Endothelial cell of umbilical vein (primary cell): ENCODE results near the gene TLE4. TPM values are rescaled to one million over a fixed set of nuclear protein-coding genes. Genes with fewer than 3 reads are reported as not detected.
"Not testable (repeated sequence)": the region's sequence is repeated elsewhere in the genome, so short reads cannot be mapped to it uniquely, and the experiment has no call there.

Source experiments
- BruUV-seq: library from RNA; stranded (reverse); fragments of 400-500 nt; replicated peaks from 2 replicates; lab custom pipeline; 2021; lab: Mats Ljungman, UMichigan
- CTCF ChIA-PET: fragments of 300-600, 350-600 bp; sonication (Branson Sonifier 250); formaldehyde crosslinking; loops from one replicate; lab custom pipeline; 2021; ENCODE audit warnings: antibody characterized with exemption, inconsistent platforms; lab: Charles Lee
- POLR2A ChIA-PET: fragments of 300-600, 350-600 bp; sonication (Branson Sonifier 250); formaldehyde crosslinking; loops from one replicate; lab custom pipeline; 2021; ENCODE audit warnings: antibody characterized with exemption, inconsistent platforms; lab: Charles Lee
- DNase-seq: peaks from one replicate; pipeline ENCODE4 v3.0.0-alpha.2; 2011; ENCODE audit warnings: low read depth, low spot score
- FAIRE-seq: peaks from 2 replicates; lab custom pipeline; 2011; peaks lifted over from hg19 to GRCh38; lab: Jason Lieb, UNC
- H2AFZ ChIP-seq: 2 replicates; pipeline ENCODE4 v1.6.0; 2012; ENCODE audit warnings: low read depth, low read length, control low read depth, inconsistent platforms
- H3K27ac ChIP-seq: 2 replicates; pipeline ENCODE4 v1.5.1; 2011; ENCODE audit warnings: low read depth, mild to moderate bottlenecking, control low read depth, low read length, moderate library complexity; ENCODE audit not compliant: insufficient read depth
- H3K27me3 ChIP-seq, 2 experiments: 2 replicates each; pipeline versions ENCODE4 v1.6.0 to v1.6.1; 2011; ENCODE audit warnings: low read length in 2 of 2, mixed read lengths in 1 of 2; ENCODE audit not compliant: control insufficient read depth in 2 of 2, insufficient read depth in 2 of 2
- H3K36me3 ChIP-seq, 2 experiments: 2 replicates in 1 of 2; 3 replicates in 1 of 2; pipeline ENCODE4 v1.5.1; 2011; ENCODE audit warnings: low read length in 2 of 2, mild to moderate bottlenecking in 1 of 2, moderate library complexity in 1 of 2; ENCODE audit not compliant: control insufficient read depth in 2 of 2, insufficient read depth in 2 of 2; ENCODE audit errors: extremely low read depth in 1 of 2
- H3K4me1 ChIP-seq: 3 replicates; pipeline ENCODE4 v1.5.1; 2011; ENCODE audit warnings: mild to moderate bottlenecking, low read length; ENCODE audit not compliant: control insufficient read depth, insufficient read depth; ENCODE audit errors: extremely low read depth
- H3K4me2 ChIP-seq: 2 replicates; pipeline ENCODE4 v1.6.1; 2011; ENCODE audit warnings: low read length, control low read depth, mixed read lengths; ENCODE audit not compliant: insufficient read depth
- H3K4me3 ChIP-seq, 3 experiments: fragments of 200-600 bp in 1 of 3; sonication (generic), shearing (Covaris generic) in 1 of 3; replicated peaks in 1 of 3; 2 replicates each; pipeline ENCODE4 v1.5.1; 2011 to 2016; ENCODE audit warnings: control low read depth in 3 of 3, low read length in 3 of 3, mild to moderate bottlenecking in 2 of 3, inconsistent platforms in 1 of 3, low read depth in 1 of 3, moderate library complexity in 1 of 3; ENCODE audit not compliant: insufficient read depth in 1 of 3
- H3K79me2 ChIP-seq: 2 replicates; pipeline ENCODE4 v1.6.0; 2012; ENCODE audit warnings: low read length, inconsistent platforms; ENCODE audit not compliant: control insufficient read depth, insufficient read depth
- H3K9ac ChIP-seq: replicated peaks from 2 replicates; pipeline ENCODE3; 2011; ENCODE audit warnings: low read length, control low read depth; ENCODE audit not compliant: insufficient read depth; ENCODE audit errors: extremely low read depth
- H3K9me1 ChIP-seq: replicated peaks from 3 replicates; pipeline ENCODE4 v1.6.0; 2011; ENCODE audit warnings: mild to moderate bottlenecking, low read length; ENCODE audit not compliant: control insufficient read depth, insufficient read depth; ENCODE audit errors: extremely low read depth
- H3K9me3 ChIP-seq: replicated peaks from 2 replicates; pipeline ENCODE4 v1.5.1; 2012; ENCODE audit warnings: low read length, inconsistent platforms; ENCODE audit not compliant: control insufficient read depth, insufficient read depth
- H4K20me1 ChIP-seq: replicated peaks from 2 replicates; pipeline ENCODE3; 2011; ENCODE audit warnings: mild to moderate bottlenecking, low read length; ENCODE audit not compliant: control insufficient read depth, insufficient read depth; ENCODE audit errors: extremely low read depth
- GATA2 ChIP-seq: IDR thresholded peaks from 2 replicates; pipeline ENCODE4 v1.7.0; 2011; ENCODE audit warnings: low read depth, mild to moderate bottlenecking, moderate library complexity, mixed read lengths, low read length; ENCODE audit not compliant: insufficient read length, insufficient read depth
- MAX ChIP-seq: IDR thresholded peaks from 2 replicates; pipeline ENCODE4 v1.6.1; 2011; ENCODE audit not compliant: insufficient read depth, insufficient read length
- MYC ChIP-seq: IDR thresholded peaks from one replicate; pipeline ENCODE4 v1.6.1; 2011; ENCODE audit warnings: mild to moderate bottlenecking, low read depth, low read length
- dilution Hi-C: fragments of 300-500 bp; cut with MboI; formaldehyde crosslinking; loops from one replicate; pipeline ENCODE4 v1.15.0; 2019; ENCODE audit warnings: low sequenced_read_pairs; ENCODE audit not compliant: extremely low pct_ligation_motif_present
- intact Hi-C: fragments of 100-400 bp; cut with micrococcal nuclease; formaldehyde crosslinking; loops from one replicate; pipeline ENCODE4 v1.10.0; 2022
- polyA plus RNA-seq, 4 experiments: library from polyadenylated mRNA; depleted of rRNA in 3 of 4; stranded (reverse) in 3 of 4; unstranded in 1 of 4; fragments of >200 nt; gene quantifications; 2 replicates each; pipeline versions ENCODE4 v1.2.1 to v1.2.3, GENCODE V29; 2011 to 2012; ENCODE audit warnings: missing spikeins in 1 of 4
- total RNA-seq: library from RNA; stranded (reverse); gene quantifications from 2 replicates; pipeline ENCODE4 v1.2.3, GENCODE V29; 2021

Gene TLE4
- total and polyA plus RNA-seq, 2 donors (not counting 3 experiments of a cell fraction or from before 2014, with no cell fraction given) = 31.4 to 32.3 TPM

GRCh38 chr9:79542735-79543620 is 28.8 kb upstream of the TLE4 start:
- Histone ChIP-seq H3K9me3 (no peaks in the 10 kb centered on the region), H4K20me1 (no peaks in the 10 kb centered on the region), H3K79me2 (no peaks in the 10 kb centered on the region), H3K27me3 (no peaks in the 10 kb centered on the region), H3K9me1 (no peaks in the 10 kb centered on the region), H2AFZ (no peak overlapping the region), H3K4me2 (no peak overlapping the region), H3K4me1 (no peaks in the 10 kb centered on the region), H3K36me3 (no peaks in the 10 kb centered on the region), H3K4me3 (no peak overlapping the region), H3K27ac (no peak overlapping the region), H3K9ac (no peak overlapping the region)
- dilution Hi-C loops (no loop called here), intact Hi-C loops (no loop called here)
- FAIRE-seq = no peak
- CTCF ChIA-PET = no interaction called here
- DNase-seq = no peak
- BruUV-seq = no TSS peak
- no peak for TF ChIP-seq MYC
- TF ChIP-seq MAX = no peak
- no peak for TF ChIP-seq GATA2
- POLR2A ChIA-PET = interaction anchor here (0.6 kb wide), 1 partner anchor 8 kb away, joined by 3 read pairs; no protein-coding TSS in a partner anchor

GRCh38 chr9:79544375-79544774 is 27.4 kb upstream of the TLE4 start:
- H3K27me3 ChIP-seq, dilution Hi-C loops, H2AFZ ChIP-seq, H3K79me2 ChIP-seq, H3K9me1 ChIP-seq, FAIRE-seq, CTCF ChIA-PET, H3K27ac ChIP-seq, H3K9me3 ChIP-seq, H3K9ac ChIP-seq, H3K4me3 ChIP-seq, H3K4me1 ChIP-seq, H4K20me1 ChIP-seq, POLR2A ChIA-PET, H3K4me2 ChIP-seq, H3K36me3 ChIP-seq, BruUV-seq, DNase-seq, intact Hi-C loops: not testable (repeated sequence)
